MM.1S (cell line): ENCODE measurements around the gene PUSL1.

Experiments used
- EZH2 ChIP-seq: fragments of 300-600 bp; sonication (generic); optimal IDR thresholded peaks from 2 replicates; pipeline ENCODE3; 2017; ENCODE audit warnings: low read depth, mild to moderate bottlenecking, antibody characterized with exemption, low read length, mixed read lengths
- TF ChIP-seq, protein P1 (sequence below): fragments of 300-600 bp; sonication (generic); IDR thresholded peaks from 2 replicates; pipeline ENCODE4 v1.5.1; 2016; ENCODE audit warnings: antibody characterized with exemption, low read length, mixed read lengths

DNA sequence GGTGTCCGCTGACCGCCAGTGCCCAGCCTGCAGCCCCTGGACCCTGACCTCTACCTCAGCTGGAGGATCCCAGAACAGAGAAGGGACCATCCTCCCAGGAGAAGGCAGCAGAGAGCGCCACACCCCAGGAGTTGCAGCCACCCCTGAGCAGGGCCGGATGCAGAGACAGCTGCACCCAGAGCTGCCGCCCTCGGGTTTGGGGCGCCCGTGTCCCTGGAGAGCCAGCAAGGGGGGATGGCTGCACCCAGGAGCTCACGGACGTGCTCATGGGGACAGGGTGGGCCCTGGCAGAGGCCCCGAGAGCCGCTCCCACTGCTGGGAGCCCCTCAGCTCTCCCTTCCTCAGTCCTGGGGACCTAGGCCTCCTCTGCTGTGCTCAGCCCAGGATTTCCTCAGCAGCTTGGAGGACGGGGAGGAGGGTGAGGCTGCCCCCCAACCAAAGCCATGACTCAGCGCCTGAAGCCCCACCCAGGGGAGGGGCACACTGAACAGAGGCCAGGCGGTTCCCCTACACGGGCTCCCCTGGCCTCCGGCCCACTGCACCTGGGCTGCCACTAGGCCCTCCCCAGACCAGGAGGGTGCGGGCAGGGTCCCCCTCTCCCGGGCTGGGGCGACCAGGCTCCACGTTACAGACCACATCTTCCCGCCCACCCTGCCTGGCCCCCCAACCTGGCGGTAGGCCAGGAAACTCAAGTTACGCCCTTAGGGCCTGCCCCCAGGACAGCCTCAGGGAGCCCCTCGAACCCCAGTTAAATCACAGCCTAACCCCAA, 2.9 kb upstream of the PUSL1 start:
- TF ChIP-seq, protein P1, sequence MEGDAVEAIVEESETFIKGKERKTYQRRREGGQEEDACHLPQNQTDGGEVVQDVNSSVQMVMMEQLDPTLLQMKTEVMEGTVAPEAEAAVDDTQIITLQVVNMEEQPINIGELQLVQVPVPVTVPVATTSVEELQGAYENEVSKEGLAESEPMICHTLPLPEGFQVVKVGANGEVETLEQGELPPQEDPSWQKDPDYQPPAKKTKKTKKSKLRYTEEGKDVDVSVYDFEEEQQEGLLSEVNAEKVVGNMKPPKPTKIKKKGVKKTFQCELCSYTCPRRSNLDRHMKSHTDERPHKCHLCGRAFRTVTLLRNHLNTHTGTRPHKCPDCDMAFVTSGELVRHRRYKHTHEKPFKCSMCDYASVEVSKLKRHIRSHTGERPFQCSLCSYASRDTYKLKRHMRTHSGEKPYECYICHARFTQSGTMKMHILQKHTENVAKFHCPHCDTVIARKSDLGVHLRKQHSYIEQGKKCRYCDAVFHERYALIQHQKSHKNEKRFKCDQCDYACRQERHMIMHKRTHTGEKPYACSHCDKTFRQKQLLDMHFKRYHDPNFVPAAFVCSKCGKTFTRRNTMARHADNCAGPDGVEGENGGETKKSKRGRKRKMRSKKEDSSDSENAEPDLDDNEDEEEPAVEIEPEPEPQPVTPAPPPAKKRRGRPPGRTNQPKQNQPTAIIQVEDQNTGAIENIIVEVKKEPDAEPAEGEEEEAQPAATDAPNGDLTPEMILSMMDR: no peak
- TF ChIP-seq EZH2: no peak
